ENCODE measurements around the gene TTLL11. TPM values are rescaled to one million over a fixed set of nuclear protein-coding genes. Genes with fewer than 3 reads are reported as not detected.
A peak's percentile ranks its signal among the peaks of the same experiment; 100 is the strongest.
"Not testable (repeated sequence)": the region's sequence is repeated elsewhere in the genome, so short reads cannot be mapped to it uniquely, and the experiment has no call there.

Gene TTLL11
- total and polyA plus RNA-seq, 5 donors from 2014 or later, result 2.0 to 6.1 (median 3.5) TPM

DNA sequence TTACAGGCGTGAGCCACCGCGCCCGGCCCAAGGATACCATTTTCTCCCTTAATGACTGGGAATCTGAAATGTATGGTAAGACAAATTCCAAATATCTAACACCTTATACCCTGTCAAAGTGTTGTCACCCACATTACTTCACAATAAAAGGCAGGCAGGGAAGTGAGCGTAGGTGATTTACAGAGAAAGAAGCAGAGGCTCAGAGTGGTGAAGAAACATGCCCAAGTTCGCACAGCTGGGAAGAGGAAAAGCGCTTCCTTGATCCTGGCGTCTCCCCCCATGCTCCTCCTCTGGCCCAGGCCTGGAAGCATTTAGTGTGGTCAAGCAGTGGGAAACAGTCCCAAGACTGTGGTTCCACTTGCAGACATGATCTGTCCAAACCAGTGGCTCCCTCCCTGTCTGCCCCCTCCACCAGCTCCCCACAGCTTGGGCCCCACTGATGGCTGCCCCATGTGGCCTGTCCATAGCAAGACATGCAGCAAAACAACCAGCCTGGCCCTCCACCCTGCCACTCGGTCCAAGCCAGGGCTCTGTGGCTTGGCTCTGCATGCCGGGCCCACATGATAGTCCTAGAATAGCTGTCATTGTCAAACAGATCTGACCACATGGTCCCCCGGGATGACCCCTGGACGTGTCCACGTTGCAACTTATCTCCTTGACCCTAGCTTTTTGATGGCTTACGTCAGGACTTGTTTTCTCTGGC is 107.2 kb downstream of the TTLL11 start:
- Mint-ChIP-seq H3K27me3 (no peaks in the 10 kb centered on the region), H3K4me3 (no peak overlapping the region), H3K36me3 (peaks cover 42% of the 10 kb centered on the region), H3K27ac (no peak overlapping the region), H3K4me1 (peaks cover 0 to 2% (median under 1%) of the 10 kb centered on the region in 4 donors), H3K9me3 (peaks cover 0 to 8% (median 1%) of the 10 kb centered on the region in 7 donors)
- Histone ChIP-seq H3K36me3 (ENCODE audit: control insufficient read depth, insufficient read depth, low read length) (no peaks in the 10 kb centered on the region), H3K9me3 (ENCODE audit: control insufficient read depth in 2 of 2, low read length in 2 of 2) (no peaks in the 10 kb centered on the region), H3K27ac (ENCODE audit: insufficient read depth, low read length, poor library complexity, severe bottlenecking) (no peak overlapping the region), H3K4me3 (ENCODE audit: low read depth, low read length) (no peak overlapping the region), H3K27me3 (ENCODE audit: control insufficient read depth, insufficient read depth, low read length) (no peaks in the 10 kb centered on the region), H3K4me1 (ENCODE audit: control insufficient read depth, insufficient read depth, low read length, poor library complexity, severe bottlenecking) (no peaks in the 10 kb centered on the region)
- no peak for DNase-seq
- no peak for ATAC-seq (ENCODE audit: low read depth in 2 of 2)

DNA sequence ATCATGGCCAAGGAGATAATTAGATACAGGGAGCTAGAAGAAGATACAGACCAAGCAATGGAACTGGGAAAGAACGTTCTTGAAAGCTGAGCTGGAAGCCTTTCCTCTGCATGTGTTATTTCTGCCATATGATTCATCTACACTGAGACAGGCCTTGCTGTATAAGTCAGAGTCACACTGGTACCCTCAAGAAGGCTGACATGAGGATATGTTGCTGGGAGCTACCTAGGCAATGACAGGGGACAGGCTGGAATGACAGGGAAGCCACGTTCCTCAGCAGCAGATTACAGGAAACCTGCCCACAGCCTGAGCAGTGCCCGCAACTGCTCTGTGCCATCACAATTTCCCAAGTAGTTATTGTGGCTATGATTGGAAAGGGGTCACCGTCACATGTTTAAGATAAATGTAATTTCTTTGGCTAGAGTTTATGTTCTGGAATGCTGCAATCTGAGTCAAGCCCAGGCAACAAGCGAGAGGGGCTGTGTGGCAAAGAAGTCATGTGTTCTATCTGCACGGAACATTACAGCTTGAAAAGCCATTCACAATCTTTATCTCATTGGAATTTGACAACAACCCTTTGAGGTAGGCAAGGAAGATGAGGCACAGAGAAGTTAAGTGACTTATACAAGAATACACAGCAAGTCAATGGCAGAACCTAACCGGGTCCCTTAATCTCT is 108.2 kb downstream of the TTLL11 start:
- H3K9me3 Mint-ChIP-seq, result peaks cover 1 to 11% (median 3%) of the 10 kb centered on the region in 7 donors
- H3K27me3 Mint-ChIP-seq, result no peaks in the 10 kb centered on the region
- ATAC-seq (ENCODE audit: low read depth in 2 of 2) (no peak), DNase-seq (no peak)
- no peaks in the 10 kb centered on the region for H3K9me3 ChIP-seq (ENCODE audit: control insufficient read depth in 2 of 2, low read length in 2 of 2)
- H3K4me3 Mint-ChIP-seq, result no peak overlapping the region
- no peak overlapping the region for H3K27ac ChIP-seq (ENCODE audit: insufficient read depth, low read length, poor library complexity, severe bottlenecking)
- H3K27ac Mint-ChIP-seq, result no peak overlapping the region
- no peaks in the 10 kb centered on the region for H3K4me1 ChIP-seq (ENCODE audit: control insufficient read depth, insufficient read depth, low read length, poor library complexity, severe bottlenecking)
- no peak overlapping the region for H3K4me3 ChIP-seq (ENCODE audit: low read depth, low read length)
- peaks cover 46% of the 10 kb centered on the region for H3K36me3 Mint-ChIP-seq
- H3K4me1 Mint-ChIP-seq, result peaks cover 0 to 2% (median under 1%) of the 10 kb centered on the region in 4 donors
- H3K27me3 ChIP-seq (ENCODE audit: control insufficient read depth, insufficient read depth, low read length), result no peaks in the 10 kb centered on the region
- H3K36me3 ChIP-seq (ENCODE audit: control insufficient read depth, insufficient read depth, low read length), result no peaks in the 10 kb centered on the region

DNA sequence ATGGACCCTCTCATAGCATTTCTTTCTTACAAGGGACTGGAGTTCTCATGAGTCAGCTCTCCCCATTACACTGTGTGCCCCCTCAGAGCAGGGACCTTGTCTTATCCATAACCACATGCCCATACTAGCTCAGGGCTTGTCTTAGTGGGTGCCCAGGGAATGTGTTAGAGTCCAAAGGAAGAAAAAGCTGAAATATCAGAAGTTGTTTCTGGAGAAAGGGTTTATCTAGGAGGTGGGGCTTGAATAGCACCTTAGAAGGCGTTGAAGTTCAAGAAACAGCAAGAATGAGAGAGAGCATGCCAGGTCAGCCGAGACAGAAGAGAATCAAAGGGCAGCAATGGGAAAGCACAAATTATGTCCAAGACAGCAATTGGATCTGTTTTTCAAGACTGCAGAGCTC is 109.4 kb downstream of the TTLL11 start:
- H3K4me3 Mint-ChIP-seq, result no peak overlapping the region
- H3K36me3 ChIP-seq (ENCODE audit: control insufficient read depth, insufficient read depth, low read length), result no peaks in the 10 kb centered on the region
- peaks cover 35% of the 10 kb centered on the region for H3K36me3 Mint-ChIP-seq
- H3K9me3 ChIP-seq (ENCODE audit: control insufficient read depth in 2 of 2, low read length in 2 of 2), result no peaks in the 10 kb centered on the region
- ATAC-seq (ENCODE audit: low read depth in 2 of 2) (no peak), DNase-seq (no peak)
- no peak overlapping the region for H3K4me3 ChIP-seq (ENCODE audit: low read depth, low read length)
- H3K27me3 Mint-ChIP-seq, result no peaks in the 10 kb centered on the region
- H3K9me3 Mint-ChIP-seq, result peaks cover 1 to 11% (median 3%) of the 10 kb centered on the region in 7 donors
- H3K4me1 Mint-ChIP-seq, result peaks cover 0 to 2% (median 0%) of the 10 kb centered on the region in 4 donors
- no peak overlapping the region for H3K27ac Mint-ChIP-seq
- H3K4me1 ChIP-seq (ENCODE audit: control insufficient read depth, insufficient read depth, low read length, poor library complexity, severe bottlenecking), result no peaks in the 10 kb centered on the region
- H3K27ac ChIP-seq (ENCODE audit: insufficient read depth, low read length, poor library complexity, severe bottlenecking), result no peak overlapping the region
- no peaks in the 10 kb centered on the region for H3K27me3 ChIP-seq (ENCODE audit: control insufficient read depth, insufficient read depth, low read length)

DNA sequence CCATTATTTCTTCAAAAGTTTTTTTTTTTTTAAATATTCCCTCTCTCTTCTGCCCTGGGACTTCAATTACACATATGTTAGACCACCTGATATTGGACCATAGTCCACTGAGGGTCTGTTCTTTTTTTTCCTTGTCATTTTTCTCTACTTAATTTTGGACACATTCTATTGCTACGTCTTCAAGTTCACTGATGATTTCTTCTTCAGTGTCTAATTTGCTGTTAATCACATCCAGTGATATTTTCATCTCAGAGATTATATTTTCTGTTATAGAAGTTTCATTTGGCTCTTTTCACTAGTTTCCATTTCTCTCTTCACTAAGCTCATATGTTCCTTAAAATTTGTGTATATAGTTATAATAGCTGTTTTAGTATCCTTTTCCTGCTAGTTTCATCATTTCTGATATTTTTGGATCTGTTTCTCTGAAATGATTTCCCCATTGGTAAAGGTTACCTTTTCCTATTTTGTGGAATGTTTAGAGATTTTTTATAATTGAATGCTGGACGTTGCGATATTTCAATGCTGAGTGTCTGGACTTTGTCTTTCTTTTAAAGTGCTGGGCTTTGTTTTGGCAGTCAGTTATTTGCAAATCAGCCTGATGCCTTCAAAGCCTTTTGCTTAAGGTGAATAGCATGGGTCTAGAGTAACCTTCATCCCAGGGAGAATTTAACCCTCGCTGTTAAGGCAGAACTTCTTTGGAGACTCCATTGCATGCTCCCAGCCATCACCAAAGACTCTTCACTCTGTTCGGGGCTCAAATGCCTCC is 111.8 kb downstream of the TTLL11 start:
- Histone ChIP-seq H3K9me3 (ENCODE audit: control insufficient read depth in 2 of 2, low read length in 2 of 2) (no peaks in the 10 kb centered on the region), H3K27ac (ENCODE audit: insufficient read depth, low read length, poor library complexity, severe bottlenecking) (no peak overlapping the region), H3K4me1 (ENCODE audit: control insufficient read depth, insufficient read depth, low read length, poor library complexity, severe bottlenecking) (no peaks in the 10 kb centered on the region), H3K27me3 (ENCODE audit: control insufficient read depth, insufficient read depth, low read length) (no peaks in the 10 kb centered on the region), H3K36me3 (ENCODE audit: control insufficient read depth, insufficient read depth, low read length) (no peaks in the 10 kb centered on the region), H3K4me3 (ENCODE audit: low read depth, low read length) (no peak overlapping the region)
- H3K27ac Mint-ChIP-seq, result no peak overlapping the region
- DNase-seq (no peak), ATAC-seq (ENCODE audit: low read depth in 2 of 2) (no peak)
- no peaks in the 10 kb centered on the region for H3K4me1 Mint-ChIP-seq
- peaks cover 1 to 11% (median 3%) of the 10 kb centered on the region in 7 donors for H3K9me3 Mint-ChIP-seq
- H3K4me3 Mint-ChIP-seq, result no peak overlapping the region
- no peaks in the 10 kb centered on the region for H3K27me3 Mint-ChIP-seq
- H3K36me3 Mint-ChIP-seq, result peaks cover 16% of the 10 kb centered on the region

DNA sequence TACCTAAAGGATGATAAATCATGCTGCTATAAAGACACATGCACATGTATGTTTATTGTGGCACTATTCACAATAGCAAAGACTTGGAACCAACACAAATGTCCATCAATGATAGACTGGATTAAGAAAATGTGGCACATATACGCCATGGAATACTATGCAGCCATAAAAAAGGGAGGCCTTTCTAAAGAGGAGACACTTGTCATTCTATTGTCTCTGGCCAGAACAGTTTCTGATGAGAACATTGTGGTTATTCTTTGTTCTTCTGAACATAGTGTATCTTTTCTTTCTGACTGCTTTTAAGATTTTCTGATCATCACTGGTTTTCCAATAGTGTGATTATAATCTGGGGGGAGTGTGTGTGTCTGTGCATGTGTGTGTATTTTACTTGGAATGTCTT is 112.4 kb downstream of the TTLL11 start:
- Mint-ChIP-seq H3K36me3 (peaks cover 16% of the 10 kb centered on the region), H3K9me3 (peaks cover 1 to 11% (median 3%) of the 10 kb centered on the region in 7 donors)
- not testable (repeated sequence) for H3K27ac Mint-ChIP-seq; H3K4me1 Mint-ChIP-seq; H3K9me3 ChIP-seq (ENCODE audit: control insufficient read depth in 2 of 2, low read length in 2 of 2); H3K4me3 ChIP-seq (ENCODE audit: low read depth, low read length); H3K4me1 ChIP-seq (ENCODE audit: control insufficient read depth, insufficient read depth, low read length, poor library complexity, severe bottlenecking); H3K4me3 Mint-ChIP-seq; DNase-seq; H3K27me3 ChIP-seq (ENCODE audit: control insufficient read depth, insufficient read depth, low read length); ATAC-seq (ENCODE audit: low read depth in 2 of 2); H3K36me3 ChIP-seq (ENCODE audit: control insufficient read depth, insufficient read depth, low read length); H3K27ac ChIP-seq (ENCODE audit: insufficient read depth, low read length, poor library complexity, severe bottlenecking); H3K27me3 Mint-ChIP-seq

DNA sequence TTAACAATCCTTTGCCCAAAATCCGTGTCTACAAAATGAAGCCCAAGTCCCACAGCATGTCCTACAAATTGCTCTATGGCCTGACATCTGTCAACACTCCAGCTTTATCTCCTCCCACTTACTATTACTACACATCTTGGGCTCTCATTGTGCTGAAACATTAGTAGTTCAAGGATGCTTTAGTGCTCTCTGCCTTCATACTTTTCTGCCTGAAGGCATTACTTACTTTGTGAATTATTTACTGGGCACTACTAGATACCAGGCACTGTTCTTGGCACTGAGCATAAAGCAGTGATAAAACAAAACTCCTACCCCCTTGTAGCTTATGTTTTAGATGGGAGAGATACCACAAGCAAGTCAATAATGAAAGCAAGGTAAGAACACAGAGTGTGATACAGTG is 113.4 kb downstream of the TTLL11 start:
- Mint-ChIP-seq H3K27ac (peak overlapping the region in 1 of 3 donors; percentile 27), H3K9me3 (peaks cover 1 to 11% (median 3%) of the 10 kb centered on the region in 7 donors), H3K4me3 (no peak overlapping the region), H3K27me3 (no peaks in the 10 kb centered on the region), H3K36me3 (peaks cover 16% of the 10 kb centered on the region), H3K4me1 (no peaks in the 10 kb centered on the region)
- no peak for DNase-seq
- Histone ChIP-seq H3K4me1 (ENCODE audit: control insufficient read depth, insufficient read depth, low read length, poor library complexity, severe bottlenecking) (no peaks in the 10 kb centered on the region), H3K27ac (ENCODE audit: insufficient read depth, low read length, poor library complexity, severe bottlenecking) (no peak overlapping the region), H3K4me3 (ENCODE audit: low read depth, low read length) (no peak overlapping the region), H3K27me3 (ENCODE audit: control insufficient read depth, insufficient read depth, low read length) (no peaks in the 10 kb centered on the region), H3K9me3 (ENCODE audit: control insufficient read depth in 2 of 2, low read length in 2 of 2) (no peaks in the 10 kb centered on the region), H3K36me3 (ENCODE audit: control insufficient read depth, insufficient read depth, low read length) (no peaks in the 10 kb centered on the region)
- no peak for ATAC-seq (ENCODE audit: low read depth in 2 of 2)

DNA sequence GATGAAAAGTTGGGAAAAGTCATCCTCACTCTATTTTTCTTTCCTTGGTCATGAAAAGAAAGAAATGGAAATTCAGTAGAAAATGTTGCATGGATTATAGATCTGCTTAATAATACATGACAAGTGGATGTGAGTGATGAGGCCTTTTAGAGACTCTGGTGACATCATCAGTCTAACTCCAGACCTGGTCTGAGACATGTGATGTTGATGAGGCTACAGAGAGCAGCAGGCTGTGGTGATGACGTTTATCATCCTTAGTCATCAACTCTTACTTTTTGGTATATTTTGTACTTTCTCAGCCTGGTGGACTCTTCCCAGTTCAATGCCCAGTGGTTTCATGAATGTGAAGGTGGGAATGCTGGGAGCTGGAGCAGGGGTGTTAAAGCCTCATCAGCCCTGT is 116.4 kb downstream of the TTLL11 start:
- Mint-ChIP-seq H3K27ac (no peak overlapping the region), H3K4me1 (no peaks in the 10 kb centered on the region), H3K36me3 (peaks cover 6% of the 10 kb centered on the region), H3K9me3 (peaks cover 1 to 8% (median 3%) of the 10 kb centered on the region in 7 donors), H3K27me3 (no peaks in the 10 kb centered on the region), H3K4me3 (no peak overlapping the region)
- Histone ChIP-seq H3K9me3 (ENCODE audit: control insufficient read depth in 2 of 2, low read length in 2 of 2) (no peaks in the 10 kb centered on the region), H3K27me3 (ENCODE audit: control insufficient read depth, insufficient read depth, low read length) (no peaks in the 10 kb centered on the region), H3K36me3 (ENCODE audit: control insufficient read depth, insufficient read depth, low read length) (no peaks in the 10 kb centered on the region), H3K27ac (ENCODE audit: insufficient read depth, low read length, poor library complexity, severe bottlenecking) (no peak overlapping the region), H3K4me1 (ENCODE audit: control insufficient read depth, insufficient read depth, low read length, poor library complexity, severe bottlenecking) (no peaks in the 10 kb centered on the region), H3K4me3 (ENCODE audit: low read depth, low read length) (no peak overlapping the region)
- ATAC-seq (ENCODE audit: low read depth in 2 of 2), result no peak
- DNase-seq, result no peak

Data from CD4-positive, CD25-positive, alpha-beta regulatory T cell (primary cell).